Cardiac fibroblast (primary cell): ENCODE data around the gene RNF130.
A peak's percentile ranks its signal among the peaks of the same experiment; 100 is the strongest.
"Not testable (repeated sequence)": the region's sequence is repeated elsewhere in the genome, so short reads cannot be mapped to it uniquely, and the experiment has no call there.

Source experiments
- DNase-seq, 2 donors: peaks; one replicate each; pipeline versions ENCODE4 v3.0.0 to v3.0.0-alpha.2; 2010; ENCODE audit warnings: low read depth in 2 of 2
- H3K4me3 ChIP-seq, 2 donors: replicated peaks in 1 of 2; 1 replicate in 1 of 2; 2 replicates in 1 of 2; pipeline ENCODE4 v1.5.1; 2011; ENCODE audit warnings: low read depth in 2 of 2, low read length in 2 of 2, mild to moderate bottlenecking in 2 of 2, moderate library complexity in 1 of 2
- TF ChIP-seq, protein P1 (sequence below): IDR thresholded peaks from one replicate; pipeline ENCODE4 v1.5.1; 2011; ENCODE audit warnings: low read depth, mild to moderate bottlenecking, low read length, inconsistent platforms

The RNF130 gene

DNA sequence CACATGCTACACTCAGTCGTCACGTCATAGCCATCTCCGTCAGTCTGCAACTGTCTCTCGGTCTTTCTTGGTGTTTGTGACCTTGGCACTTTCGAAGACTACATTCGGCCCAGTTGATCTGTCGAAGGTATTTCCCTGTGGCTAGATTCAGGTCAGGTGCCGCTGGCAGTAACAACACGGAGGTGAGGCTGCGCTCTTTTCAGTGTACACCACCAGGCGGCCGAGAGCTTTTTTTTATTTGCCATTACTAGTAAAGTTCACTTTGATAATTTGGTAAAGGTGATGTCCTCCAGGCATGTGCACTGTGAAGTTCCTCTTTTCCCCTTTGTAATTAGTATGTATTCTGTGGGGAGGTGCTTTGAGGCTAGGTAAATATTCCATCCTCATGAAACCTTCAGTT is 49.7 kb downstream of the RNF130 start:
- no peak for DNase-seq
- no peak overlapping the region for H3K4me3 ChIP-seq
- TF ChIP-seq, protein P1, sequence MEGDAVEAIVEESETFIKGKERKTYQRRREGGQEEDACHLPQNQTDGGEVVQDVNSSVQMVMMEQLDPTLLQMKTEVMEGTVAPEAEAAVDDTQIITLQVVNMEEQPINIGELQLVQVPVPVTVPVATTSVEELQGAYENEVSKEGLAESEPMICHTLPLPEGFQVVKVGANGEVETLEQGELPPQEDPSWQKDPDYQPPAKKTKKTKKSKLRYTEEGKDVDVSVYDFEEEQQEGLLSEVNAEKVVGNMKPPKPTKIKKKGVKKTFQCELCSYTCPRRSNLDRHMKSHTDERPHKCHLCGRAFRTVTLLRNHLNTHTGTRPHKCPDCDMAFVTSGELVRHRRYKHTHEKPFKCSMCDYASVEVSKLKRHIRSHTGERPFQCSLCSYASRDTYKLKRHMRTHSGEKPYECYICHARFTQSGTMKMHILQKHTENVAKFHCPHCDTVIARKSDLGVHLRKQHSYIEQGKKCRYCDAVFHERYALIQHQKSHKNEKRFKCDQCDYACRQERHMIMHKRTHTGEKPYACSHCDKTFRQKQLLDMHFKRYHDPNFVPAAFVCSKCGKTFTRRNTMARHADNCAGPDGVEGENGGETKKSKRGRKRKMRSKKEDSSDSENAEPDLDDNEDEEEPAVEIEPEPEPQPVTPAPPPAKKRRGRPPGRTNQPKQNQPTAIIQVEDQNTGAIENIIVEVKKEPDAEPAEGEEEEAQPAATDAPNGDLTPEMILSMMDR, result no peak

DNA sequence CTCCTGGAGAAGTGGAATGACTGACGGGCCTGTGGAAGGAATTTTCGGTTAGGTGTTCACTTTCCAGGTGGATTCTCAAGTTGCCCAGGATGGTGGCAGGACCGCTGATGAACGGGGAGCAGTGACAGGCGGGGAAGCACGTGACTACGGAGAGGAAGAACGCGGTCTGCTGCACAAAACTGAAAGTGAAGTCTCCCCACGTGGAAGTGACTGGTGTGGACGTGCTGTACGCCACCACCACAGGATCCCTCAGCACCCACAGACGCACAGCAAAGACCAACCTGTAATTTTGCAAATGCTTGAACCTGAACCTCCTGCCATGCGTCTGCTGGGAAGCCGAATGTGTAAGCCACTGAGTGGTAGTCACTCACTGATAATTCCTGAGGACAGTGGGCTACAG is 51.4 kb downstream of the RNF130 start:
- TF ChIP-seq, protein P1, result no peak
- DNase-seq, result no peak
- H3K4me3 ChIP-seq, result no peak overlapping the region

DNA sequence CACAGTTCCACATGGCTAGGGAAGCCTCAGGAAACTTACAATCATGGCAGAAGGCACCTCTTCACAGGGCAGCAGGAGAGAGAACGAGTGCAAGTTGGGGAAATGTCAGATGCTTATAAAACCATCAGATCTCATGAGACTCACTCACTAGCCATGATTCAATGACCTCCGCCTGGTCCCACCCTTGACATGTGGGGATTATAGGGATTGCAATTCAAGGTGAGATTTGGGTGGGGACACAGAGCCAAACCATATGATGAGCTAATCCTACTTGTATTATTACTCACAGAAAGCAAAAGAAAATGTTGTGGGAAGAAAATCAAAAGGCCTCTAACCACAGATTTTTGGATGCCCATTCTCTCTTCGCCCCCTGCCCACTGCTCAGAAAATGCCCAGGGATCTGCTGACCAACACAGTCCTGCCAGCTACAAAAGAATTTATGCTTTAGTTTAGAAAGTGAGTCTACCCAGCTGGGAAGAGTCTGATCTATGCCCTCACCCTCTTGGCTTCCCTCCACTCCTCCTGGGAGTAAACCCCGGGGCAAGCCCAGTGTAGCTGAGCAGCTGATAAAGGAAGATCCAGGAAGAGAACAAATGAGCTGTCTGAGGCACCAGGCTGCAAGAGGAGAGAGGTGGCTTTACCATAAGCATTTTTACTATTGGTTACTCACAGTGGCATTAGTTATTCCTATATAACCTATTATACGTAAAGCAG is 53.1 kb downstream of the RNF130 start:
- peak in 1 of 2 donors; percentile 14 for DNase-seq
- TF ChIP-seq, protein P1, result no peak
- H3K4me3 ChIP-seq, result no peak overlapping the region

DNA sequence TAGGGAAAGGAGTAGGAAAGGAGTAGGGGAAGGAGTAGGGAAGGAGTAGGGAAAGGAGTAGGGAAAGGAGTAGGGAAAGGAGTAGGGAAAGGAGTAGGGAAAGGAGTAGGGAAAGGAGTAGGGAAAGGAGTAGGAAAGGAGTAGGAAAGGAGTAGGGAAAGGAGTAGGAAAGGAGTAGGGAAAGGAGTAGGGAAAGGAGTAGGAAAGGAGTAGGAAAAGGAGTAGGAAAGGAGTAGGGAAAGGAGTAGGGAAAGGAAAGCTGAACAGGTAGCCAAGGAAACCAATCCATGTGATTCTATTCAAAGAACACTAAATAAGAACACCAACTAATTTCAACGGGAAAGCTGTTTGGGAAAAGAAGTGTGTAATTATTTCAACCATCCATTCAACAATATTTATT is 56.0 kb downstream of the RNF130 start:
- DNase-seq, result not testable (repeated sequence)

DNA sequence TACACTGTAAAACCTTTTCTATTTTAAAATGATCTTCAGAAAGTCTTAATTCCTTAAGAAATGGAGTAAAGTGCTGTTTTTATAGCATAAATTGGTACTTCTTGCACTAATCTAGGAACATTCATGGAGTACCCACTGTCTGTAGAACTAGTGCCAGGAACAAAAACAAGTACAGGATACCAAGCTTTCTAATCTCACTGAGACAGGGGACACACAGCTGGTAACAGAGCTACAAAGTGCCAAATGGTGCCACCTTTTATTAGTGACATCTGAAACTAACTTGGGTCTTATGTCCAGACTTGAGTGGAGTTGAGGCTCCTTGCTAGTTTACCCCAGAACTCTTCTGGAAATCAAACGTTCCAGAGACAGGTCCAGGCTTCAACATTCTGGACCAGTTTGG is 57.9 kb downstream of the RNF130 start:
- DNase-seq, result no peak
- TF ChIP-seq, protein P1, result no peak
- H3K4me3 ChIP-seq, result no peak overlapping the region

More for the DNA sequence above, 56.0 kb downstream of the RNF130 start:
- H3K4me3 ChIP-seq, result not testable (repeated sequence)

DNA sequence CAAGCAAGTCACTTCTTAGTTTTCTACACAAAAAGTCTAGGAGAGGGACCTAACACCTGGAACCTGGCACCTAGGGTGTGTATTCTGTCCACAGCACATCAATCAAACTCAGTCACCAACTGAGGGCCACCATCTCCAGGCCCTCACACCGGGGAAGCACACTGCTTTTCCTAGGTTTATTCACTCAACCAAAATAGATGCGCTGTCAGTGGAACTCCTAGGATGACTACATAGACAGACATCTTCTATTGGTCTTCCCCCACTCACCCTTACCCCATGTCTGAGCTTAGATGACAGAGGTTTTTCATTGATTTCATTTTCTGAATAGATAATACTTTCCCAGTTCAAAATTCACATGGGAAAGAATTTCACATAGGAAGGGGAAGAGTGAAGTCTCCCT is 59.2 kb downstream of the RNF130 start:
- TF ChIP-seq, protein P1, result no peak
- no peak overlapping the region for H3K4me3 ChIP-seq
- no peak for DNase-seq

DNA sequence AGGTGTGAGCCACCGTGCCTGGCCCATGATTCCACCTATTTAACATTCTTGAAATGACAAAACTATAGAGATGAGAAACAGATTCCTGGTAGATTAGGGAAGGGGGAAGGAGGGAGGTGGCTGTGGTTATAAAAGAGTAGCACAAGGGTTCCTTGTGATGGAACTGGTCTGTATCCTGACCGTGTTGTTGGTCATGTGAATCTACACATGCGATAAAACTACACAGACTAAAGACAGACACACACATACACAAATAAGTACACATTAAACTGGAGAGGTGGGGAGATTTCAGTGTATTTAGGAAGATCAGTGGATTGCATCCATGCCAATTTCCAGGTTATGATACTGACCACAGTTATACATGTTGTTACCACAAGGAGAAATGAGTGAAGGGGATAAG is 60.9 kb downstream of the RNF130 start:
- no peak overlapping the region for H3K4me3 ChIP-seq
- TF ChIP-seq, protein P1, result no peak
- DNase-seq, result no peak
